ENCODE results near the gene TSPAN18.

The TSPAN18 gene

DNA sequence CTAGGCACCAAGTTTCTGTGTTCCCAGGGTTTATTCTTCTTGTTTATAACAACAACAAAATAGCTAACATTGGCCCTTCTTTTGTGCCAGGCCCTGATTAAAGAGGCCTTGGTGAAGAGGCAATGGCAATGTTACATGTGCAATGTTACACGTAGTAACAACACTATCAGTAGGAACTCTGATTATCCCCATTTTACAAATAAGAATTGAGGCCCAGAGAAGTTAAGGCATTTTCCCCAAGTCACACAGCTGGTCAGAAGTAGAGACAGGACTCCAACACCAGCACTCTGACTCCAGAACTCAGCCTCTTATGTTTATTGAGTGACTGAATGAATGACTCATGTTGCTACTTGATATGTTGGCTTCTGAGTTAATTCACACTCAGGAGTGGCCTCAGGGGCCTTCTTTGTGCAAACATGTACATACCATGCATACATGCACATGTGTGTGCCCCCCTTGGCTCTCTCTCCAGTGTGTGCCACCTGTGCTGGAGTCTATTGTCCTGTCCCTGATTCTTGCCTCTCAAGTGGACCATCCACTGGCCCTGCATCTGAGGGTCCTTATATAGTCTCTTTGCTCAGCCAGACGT is 125.5 kb downstream of the TSPAN18 start:
- no peak overlapping the region for H2AFZ ChIP-seq (ENCODE audit: low read depth, low read length)
- no peak overlapping the region for H3K9ac ChIP-seq (ENCODE audit: low read length)
- H3K4me3 ChIP-seq (ENCODE audit: insufficient read depth in 1 of 2, low read depth in 1 of 2, low read length in 2 of 2), result no peak overlapping the region
- H3K14ac ChIP-seq (ENCODE audit: low read length in 2 of 2), result no peak overlapping the region
- H4K8ac ChIP-seq (ENCODE audit: low read length), result no peak overlapping the region
- H3K27ac ChIP-seq (ENCODE audit: low read length, poor library complexity, severe bottlenecking), result no peak overlapping the region
- H3K4me2 ChIP-seq (ENCODE audit: low read length, poor library complexity, severe bottlenecking), result no peak overlapping the region
- WGBS, result 44% methylated on average over 2 of the region's 2 CpGs
- no peak overlapping the region for H2BK12ac ChIP-seq (ENCODE audit: low read length in 2 of 2)
- no peaks in the 10 kb centered on the region for H3K36me3 ChIP-seq (ENCODE audit: control insufficient read depth in 1 of 2, insufficient read depth in 2 of 2, low read depth in 1 of 2, low read length in 2 of 2)
- H2BK120ac ChIP-seq (ENCODE audit: low read depth, low read length), result no peak overlapping the region
- peaks cover 8% of the 10 kb centered on the region for H3K4me1 ChIP-seq (ENCODE audit: control insufficient read depth, insufficient read depth, low read depth, low read length)
- no peak for DNase-seq
- H3K79me1 ChIP-seq (replicated peaks; ENCODE audit: low read length, poor library complexity, severe bottlenecking), result no peaks in the 10 kb centered on the region
- no peak overlapping the region for H3K4ac ChIP-seq (ENCODE audit: low read depth in 1 of 2, low read length in 2 of 2)
- H2BK15ac ChIP-seq (ENCODE audit: low read depth, poor library complexity, severe bottlenecking), result no peak overlapping the region
- no peak overlapping the region for H2AK5ac ChIP-seq (ENCODE audit: low read length, severe bottlenecking)
- H4K91ac ChIP-seq (ENCODE audit: low read length), result no peak overlapping the region
- H3K23ac ChIP-seq (ENCODE audit: low read length in 2 of 2), result no peak overlapping the region
- peaks cover 0 to 36% of the 10 kb centered on the region in 2 experiments for H3K27me3 ChIP-seq (ENCODE audit: control insufficient read depth in 1 of 2, insufficient read depth in 1 of 2, low read length in 2 of 2)
- peaks cover 2% of the 10 kb centered on the region for H3K9me3 ChIP-seq (ENCODE audit: control insufficient read depth, low read length)
- H3K18ac ChIP-seq (ENCODE audit: low read depth in 1 of 2, low read length in 2 of 2), result no peak overlapping the region
- H2BK5ac ChIP-seq (ENCODE audit: low read depth, low read length, poor library complexity, severe bottlenecking), result no peak overlapping the region

DNA sequence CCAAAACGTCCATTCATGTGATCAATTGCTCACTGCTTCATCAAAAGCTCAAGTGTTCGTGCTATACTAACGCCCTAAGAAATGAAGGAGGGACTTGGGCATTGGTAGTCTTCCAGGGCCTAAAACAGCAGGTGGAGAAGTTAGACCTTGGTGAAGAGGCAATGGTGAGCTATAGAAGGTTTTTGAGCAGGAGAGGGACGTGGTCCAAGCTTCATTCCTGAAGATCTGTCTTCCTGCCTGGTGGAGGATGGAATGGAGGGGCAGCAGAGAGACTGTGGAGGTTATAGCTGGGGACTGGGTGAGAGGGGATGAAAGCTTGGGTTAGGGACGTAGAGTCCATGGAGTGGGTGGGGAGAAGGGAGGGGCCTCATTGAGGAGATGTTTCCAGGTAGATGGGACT is 126.2 kb downstream of the TSPAN18 start:
- H3K4ac ChIP-seq (ENCODE audit: low read depth in 1 of 2, low read length in 2 of 2), result no peak overlapping the region
- H3K27ac ChIP-seq (ENCODE audit: low read length, poor library complexity, severe bottlenecking), result no peak overlapping the region
- H3K4me1 ChIP-seq (ENCODE audit: control insufficient read depth, insufficient read depth, low read depth, low read length), result peaks cover 8% of the 10 kb centered on the region
- no peak overlapping the region for H3K4me2 ChIP-seq (ENCODE audit: low read length, poor library complexity, severe bottlenecking)
- no peaks in the 10 kb centered on the region for H3K9me3 ChIP-seq (ENCODE audit: control insufficient read depth, low read length)
- no peak overlapping the region for H2BK5ac ChIP-seq (ENCODE audit: low read depth, low read length, poor library complexity, severe bottlenecking)
- H2BK120ac ChIP-seq (ENCODE audit: low read depth, low read length), result no peak overlapping the region
- H2BK15ac ChIP-seq (ENCODE audit: low read depth, poor library complexity, severe bottlenecking), result no peak overlapping the region
- H3K36me3 ChIP-seq (ENCODE audit: control insufficient read depth in 1 of 2, insufficient read depth in 2 of 2, low read depth in 1 of 2, low read length in 2 of 2), result no peaks in the 10 kb centered on the region
- no peak overlapping the region for H3K18ac ChIP-seq (ENCODE audit: low read depth in 1 of 2, low read length in 2 of 2)
- H3K14ac ChIP-seq (ENCODE audit: low read length in 2 of 2), result no peak overlapping the region
- no peak overlapping the region for H4K91ac ChIP-seq (ENCODE audit: low read length)
- H3K4me3 ChIP-seq (ENCODE audit: insufficient read depth in 1 of 2, low read depth in 1 of 2, low read length in 2 of 2), result no peak overlapping the region
- H2AFZ ChIP-seq (ENCODE audit: low read depth, low read length), result no peak overlapping the region
- WGBS, result 75% methylated on average over 5 of the region's 5 CpGs
- no peak for DNase-seq
- H4K8ac ChIP-seq (ENCODE audit: low read length), result no peak overlapping the region
- no peak overlapping the region for H3K9ac ChIP-seq (ENCODE audit: low read length)
- H3K79me1 ChIP-seq (replicated peaks; ENCODE audit: low read length, poor library complexity, severe bottlenecking), result no peaks in the 10 kb centered on the region
- H3K23ac ChIP-seq (ENCODE audit: low read length in 2 of 2), result no peak overlapping the region
- H3K27me3 ChIP-seq (ENCODE audit: control insufficient read depth in 1 of 2, insufficient read depth in 1 of 2, low read length in 2 of 2), result peaks cover 0 to 43% of the 10 kb centered on the region in 2 experiments
- H2AK5ac ChIP-seq (ENCODE audit: low read length, severe bottlenecking), result no peak overlapping the region
- H2BK12ac ChIP-seq (ENCODE audit: low read length in 2 of 2), result no peak overlapping the region

- H3K79me1 ChIP-seq (replicated peaks; ENCODE audit: low read length, poor library complexity, severe bottlenecking), result no peaks in the 10 kb centered on the region
- no peak overlapping the region for H3K4me2 ChIP-seq (ENCODE audit: low read length, poor library complexity, severe bottlenecking)
- no peak overlapping the region for H2AFZ ChIP-seq (ENCODE audit: low read depth, low read length)
- H3K4me1 ChIP-seq (ENCODE audit: control insufficient read depth, insufficient read depth, low read depth, low read length), result peaks cover 2% of the 10 kb centered on the region
- H3K27me3 ChIP-seq (ENCODE audit: control insufficient read depth in 1 of 2, insufficient read depth in 1 of 2, low read length in 2 of 2), result peaks cover 4 to 45% of the 10 kb centered on the region in 2 experiments
- no peak overlapping the region for H4K91ac ChIP-seq (ENCODE audit: low read length)
- no peaks in the 10 kb centered on the region for H3K9me3 ChIP-seq (ENCODE audit: control insufficient read depth, low read length)
- H2AK5ac ChIP-seq (ENCODE audit: low read length, severe bottlenecking), result no peak overlapping the region
- no peak overlapping the region for H2BK120ac ChIP-seq (ENCODE audit: low read depth, low read length)
- H4K8ac ChIP-seq (ENCODE audit: low read length), result no peak overlapping the region
- no peak overlapping the region for H2BK12ac ChIP-seq (ENCODE audit: low read length in 2 of 2)
- DNase-seq, result no peak
- WGBS, result 68% methylated on average over 8 of the region's 9 CpGs
- no peak overlapping the region for H3K4ac ChIP-seq (ENCODE audit: low read depth in 1 of 2, low read length in 2 of 2)
- H2BK15ac ChIP-seq (ENCODE audit: low read depth, poor library complexity, severe bottlenecking), result no peak overlapping the region
- H3K23ac ChIP-seq (ENCODE audit: low read length in 2 of 2), result no peak overlapping the region
- H3K14ac ChIP-seq (ENCODE audit: low read length in 2 of 2), result no peak overlapping the region
- H3K18ac ChIP-seq (ENCODE audit: low read depth in 1 of 2, low read length in 2 of 2), result no peak overlapping the region
- H3K27ac ChIP-seq (ENCODE audit: low read length, poor library complexity, severe bottlenecking), result no peak overlapping the region
- H2BK5ac ChIP-seq (ENCODE audit: low read depth, low read length, poor library complexity, severe bottlenecking), result no peak overlapping the region
- H3K4me3 ChIP-seq (ENCODE audit: insufficient read depth in 1 of 2, low read depth in 1 of 2, low read length in 2 of 2), result no peak overlapping the region
- H3K9ac ChIP-seq (ENCODE audit: low read length), result no peak overlapping the region
- H3K36me3 ChIP-seq (ENCODE audit: control insufficient read depth in 1 of 2, insufficient read depth in 2 of 2, low read depth in 1 of 2, low read length in 2 of 2), result no peaks in the 10 kb centered on the region
These were observed 126.9 kb downstream of the TSPAN18 start for GRCh38 chr11:44853666-44854065.

GRCh38 chr11:44854086-44854485 is 127.3 kb downstream of the TSPAN18 start:
- Histone ChIP-seq H3K79me1 (replicated peaks; ENCODE audit: low read length, poor library complexity, severe bottlenecking) (no peaks in the 10 kb centered on the region), H2BK15ac (ENCODE audit: low read depth, poor library complexity, severe bottlenecking) (no peak overlapping the region), H3K4me3 (ENCODE audit: insufficient read depth in 1 of 2, low read depth in 1 of 2, low read length in 2 of 2) (no peak overlapping the region), H3K4ac (ENCODE audit: low read depth in 1 of 2, low read length in 2 of 2) (no peak overlapping the region), H2BK12ac (ENCODE audit: low read length in 2 of 2) (no peak overlapping the region), H3K27me3 (ENCODE audit: control insufficient read depth in 1 of 2, insufficient read depth in 1 of 2, low read length in 2 of 2) (peaks cover 8 to 45% of the 10 kb centered on the region in 2 experiments), H2AK5ac (ENCODE audit: low read length, severe bottlenecking) (peak overlapping the region; percentile 23), H3K4me2 (ENCODE audit: low read length, poor library complexity, severe bottlenecking) (no peak overlapping the region), H3K4me1 (ENCODE audit: control insufficient read depth, insufficient read depth, low read depth, low read length) (peaks cover 2% of the 10 kb centered on the region), H2BK120ac (ENCODE audit: low read depth, low read length) (no peak overlapping the region), H3K9ac (ENCODE audit: low read length) (no peak overlapping the region), H2AFZ (ENCODE audit: low read depth, low read length) (no peak overlapping the region), H4K8ac (ENCODE audit: low read length) (no peak overlapping the region), H3K23ac (ENCODE audit: low read length in 2 of 2) (no peak overlapping the region), H3K9me3 (ENCODE audit: control insufficient read depth, low read length) (no peaks in the 10 kb centered on the region), H4K91ac (ENCODE audit: low read length) (peak overlapping the region; percentile 70), H3K18ac (ENCODE audit: low read depth in 1 of 2, low read length in 2 of 2) (peak overlapping the region in 1 of 2 experiments; percentile 46), H3K36me3 (ENCODE audit: control insufficient read depth in 1 of 2, insufficient read depth in 2 of 2, low read depth in 1 of 2, low read length in 2 of 2) (no peaks in the 10 kb centered on the region), H3K27ac (ENCODE audit: low read length, poor library complexity, severe bottlenecking) (no peak overlapping the region), H2BK5ac (ENCODE audit: low read depth, low read length, poor library complexity, severe bottlenecking) (no peak overlapping the region), H3K14ac (ENCODE audit: low read length in 2 of 2) (no peak overlapping the region)
- WGBS, result 81% methylated on average over 3 of the region's 5 CpGs
- no peak for DNase-seq

Data from mesenchymal stem cell (in vitro differentiated cells and primary cell).